Colonic mucosa (tissue), 4 donors: ENCODE results near the gene TTC7B. TPM values are rescaled to one million over a fixed set of nuclear protein-coding genes. Genes with fewer than 3 reads are reported as not detected.

Experiments used
- DNase-seq: peaks from one replicate; pipeline ENCODE4 v3.0.0-alpha.2; 2020
- H3K27ac ChIP-seq: fragments of 200-600 bp; one replicate; pipeline ENCODE4 v1.8.0; 2021
- H3K27me3 ChIP-seq: fragments of 200-600 bp; one replicate; pipeline ENCODE4 v1.8.0; 2021
- H3K36me3 ChIP-seq: fragments of 200-600 bp; one replicate; pipeline ENCODE4 v1.8.0; 2021
- H3K4me1 ChIP-seq: fragments of 200-600 bp; one replicate; pipeline ENCODE4 v1.8.0; 2021; ENCODE audit warnings: mild to moderate bottlenecking
- H3K4me3 ChIP-seq: fragments of 200-600 bp; one replicate; pipeline ENCODE4 v1.8.0; 2021
- H3K9ac ChIP-seq, 2 donors: one replicate each; pipeline ENCODE4 v1.7.0; 2013; ENCODE audit warnings: control low read depth in 2 of 2, low read depth in 2 of 2, low read length in 2 of 2
- H3K9me3 ChIP-seq: fragments of 200-600 bp; one replicate; pipeline ENCODE4 v1.8.0; 2021
- intact Hi-C: fragments of 100-400 bp; cut with DNase I; formaldehyde crosslinking; loops from one replicate; pipeline ENCODE4 v1.14.1; 2022
- total RNA-seq, 2 donors: library from RNA; stranded (reverse); fragmentation: NEBNext Ultra II Directional in 1 of 2; extraction: Animal tissue kit (Norgen Biotek cat#: 25700) in 1 of 2; gene quantifications; one replicate each; pipeline ENCODE4 v1.2.1, GENCODE V29; 2021
- TF ChIP-seq, protein P1 (sequence below): fragments of 200-600 bp; IDR thresholded peaks from one replicate; pipeline ENCODE4 v1.8.0; 2022; ENCODE audit warnings: antibody characterized with exemption, mild to moderate bottlenecking
- donor health status: healthy.
- donor health status: DM: no; HTN: no; CAD: no.
- donor health status: DM: no; HTN: no; CAD: no.

Gene TTC7B
- total RNA-seq, 2 donors from 2014 or later: 3.3 to 11.8 TPM

DNA sequence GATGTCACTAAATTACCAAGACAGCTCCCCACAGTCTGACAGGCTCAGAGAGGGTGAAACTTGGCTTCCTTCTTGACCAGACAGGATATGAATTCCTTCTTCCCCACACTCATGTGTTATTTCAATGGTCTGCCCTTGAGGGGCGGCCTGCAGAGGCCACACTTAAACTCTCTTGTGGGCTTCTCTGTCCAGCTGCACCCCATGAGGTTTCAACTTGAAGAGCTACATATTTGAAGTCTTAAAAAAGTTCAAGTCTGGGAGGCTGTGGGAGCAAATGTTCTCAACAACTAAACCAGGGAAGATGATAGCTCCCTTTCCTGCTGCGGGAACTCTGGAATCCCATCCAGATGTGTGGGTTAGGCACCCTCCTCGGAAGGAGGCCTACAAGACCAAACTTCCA is 98.3 kb downstream of the TTC7B start:
- Histone ChIP-seq H3K36me3 (no peaks in the 10 kb centered on the region), H3K4me3 (no peak overlapping the region), H3K9ac (no peak overlapping the region), H3K4me1 (no peaks in the 10 kb centered on the region), H3K9me3 (no peaks in the 10 kb centered on the region), H3K27me3 (no peaks in the 10 kb centered on the region), H3K27ac (no peak overlapping the region)
- no peak for DNase-seq
- intact Hi-C loops: no loop called here
- TF ChIP-seq, protein P1, sequence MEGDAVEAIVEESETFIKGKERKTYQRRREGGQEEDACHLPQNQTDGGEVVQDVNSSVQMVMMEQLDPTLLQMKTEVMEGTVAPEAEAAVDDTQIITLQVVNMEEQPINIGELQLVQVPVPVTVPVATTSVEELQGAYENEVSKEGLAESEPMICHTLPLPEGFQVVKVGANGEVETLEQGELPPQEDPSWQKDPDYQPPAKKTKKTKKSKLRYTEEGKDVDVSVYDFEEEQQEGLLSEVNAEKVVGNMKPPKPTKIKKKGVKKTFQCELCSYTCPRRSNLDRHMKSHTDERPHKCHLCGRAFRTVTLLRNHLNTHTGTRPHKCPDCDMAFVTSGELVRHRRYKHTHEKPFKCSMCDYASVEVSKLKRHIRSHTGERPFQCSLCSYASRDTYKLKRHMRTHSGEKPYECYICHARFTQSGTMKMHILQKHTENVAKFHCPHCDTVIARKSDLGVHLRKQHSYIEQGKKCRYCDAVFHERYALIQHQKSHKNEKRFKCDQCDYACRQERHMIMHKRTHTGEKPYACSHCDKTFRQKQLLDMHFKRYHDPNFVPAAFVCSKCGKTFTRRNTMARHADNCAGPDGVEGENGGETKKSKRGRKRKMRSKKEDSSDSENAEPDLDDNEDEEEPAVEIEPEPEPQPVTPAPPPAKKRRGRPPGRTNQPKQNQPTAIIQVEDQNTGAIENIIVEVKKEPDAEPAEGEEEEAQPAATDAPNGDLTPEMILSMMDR: no peak

DNA sequence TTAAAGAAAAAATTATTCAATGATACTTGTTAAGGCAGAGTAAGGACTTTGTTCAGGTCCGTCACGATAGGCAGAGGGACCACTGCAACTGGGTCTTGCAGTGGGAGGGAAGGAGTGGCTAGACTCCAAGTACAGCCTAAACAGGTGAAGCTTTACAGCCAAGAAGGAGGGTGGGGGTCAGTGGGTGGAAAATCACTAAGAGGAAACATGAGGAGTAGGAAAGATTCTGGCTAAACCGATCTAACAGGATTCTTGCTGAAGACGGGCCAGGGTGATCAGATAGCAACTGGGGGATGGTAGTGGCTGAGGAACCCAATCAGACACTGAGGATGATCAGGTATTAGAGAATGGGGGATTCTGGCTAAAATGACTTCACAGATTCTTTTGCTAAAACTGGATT is 100.2 kb downstream of the TTC7B start:
- TF ChIP-seq, protein P1: no peak
- H3K4me3 ChIP-seq: no peak overlapping the region
- no peaks in the 10 kb centered on the region for H3K4me1 ChIP-seq
- H3K9ac ChIP-seq: no peak overlapping the region
- no peak overlapping the region for H3K27ac ChIP-seq
- no peaks in the 10 kb centered on the region for H3K9me3 ChIP-seq
- no peaks in the 10 kb centered on the region for H3K27me3 ChIP-seq
- intact Hi-C loops: no loop called here
- H3K36me3 ChIP-seq: no peaks in the 10 kb centered on the region
- DNase-seq: no peak

DNA sequence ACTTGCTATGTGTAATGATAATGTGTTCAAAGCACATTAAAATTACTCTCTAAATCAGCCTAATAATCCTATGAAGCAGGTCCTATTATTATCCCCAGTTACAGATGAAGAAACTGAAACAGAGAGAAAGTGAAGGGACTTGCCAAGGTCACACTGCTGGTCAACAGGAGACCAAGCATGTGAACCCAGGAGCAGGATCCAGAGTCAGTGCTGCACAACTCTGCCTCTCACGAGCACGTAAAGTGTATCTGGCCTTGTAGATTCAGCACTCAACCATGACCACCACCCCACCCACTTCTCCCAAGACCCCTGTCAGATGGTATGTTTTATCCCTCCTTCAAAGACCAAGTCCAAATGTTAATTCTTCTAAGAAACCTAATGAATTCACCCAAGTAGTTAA is 100.7 kb downstream of the TTC7B start:
- H3K36me3 ChIP-seq: no peaks in the 10 kb centered on the region
- DNase-seq: no peak
- H3K9ac ChIP-seq: no peak overlapping the region
- H3K4me1 ChIP-seq: no peaks in the 10 kb centered on the region
- TF ChIP-seq, protein P1: no peak
- intact Hi-C loops: no loop called here
- H3K9me3 ChIP-seq: no peaks in the 10 kb centered on the region
- H3K27ac ChIP-seq: no peak overlapping the region
- no peaks in the 10 kb centered on the region for H3K27me3 ChIP-seq
- H3K4me3 ChIP-seq: no peak overlapping the region

DNA sequence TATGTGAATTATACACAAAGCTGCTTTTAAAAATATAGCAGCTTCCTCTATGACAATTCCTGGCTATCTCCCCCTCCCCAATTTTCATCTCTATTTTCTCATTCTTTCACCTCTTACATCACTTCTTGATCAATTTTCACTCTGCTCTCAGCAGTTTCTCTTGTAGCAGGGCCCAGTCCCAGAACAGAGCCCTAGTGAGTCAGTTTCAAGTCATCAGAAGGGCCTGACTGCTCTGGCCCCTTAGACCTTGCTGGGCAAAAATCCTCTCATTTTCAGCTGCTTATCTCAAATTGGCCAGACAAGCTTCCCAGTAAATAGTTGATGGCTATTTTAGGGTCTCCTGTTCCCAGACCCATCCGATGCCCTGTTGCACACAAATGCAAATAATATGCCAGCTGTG is 101.4 kb downstream of the TTC7B start:
- H3K36me3 ChIP-seq: no peaks in the 10 kb centered on the region
- TF ChIP-seq, protein P1: no peak
- no peak overlapping the region for H3K27ac ChIP-seq
- H3K9me3 ChIP-seq: no peaks in the 10 kb centered on the region
- no peak overlapping the region for H3K4me3 ChIP-seq
- no peaks in the 10 kb centered on the region for H3K4me1 ChIP-seq
- no peak for DNase-seq
- H3K27me3 ChIP-seq: no peaks in the 10 kb centered on the region
- H3K9ac ChIP-seq: no peak overlapping the region
- intact Hi-C loops: no loop called here

DNA sequence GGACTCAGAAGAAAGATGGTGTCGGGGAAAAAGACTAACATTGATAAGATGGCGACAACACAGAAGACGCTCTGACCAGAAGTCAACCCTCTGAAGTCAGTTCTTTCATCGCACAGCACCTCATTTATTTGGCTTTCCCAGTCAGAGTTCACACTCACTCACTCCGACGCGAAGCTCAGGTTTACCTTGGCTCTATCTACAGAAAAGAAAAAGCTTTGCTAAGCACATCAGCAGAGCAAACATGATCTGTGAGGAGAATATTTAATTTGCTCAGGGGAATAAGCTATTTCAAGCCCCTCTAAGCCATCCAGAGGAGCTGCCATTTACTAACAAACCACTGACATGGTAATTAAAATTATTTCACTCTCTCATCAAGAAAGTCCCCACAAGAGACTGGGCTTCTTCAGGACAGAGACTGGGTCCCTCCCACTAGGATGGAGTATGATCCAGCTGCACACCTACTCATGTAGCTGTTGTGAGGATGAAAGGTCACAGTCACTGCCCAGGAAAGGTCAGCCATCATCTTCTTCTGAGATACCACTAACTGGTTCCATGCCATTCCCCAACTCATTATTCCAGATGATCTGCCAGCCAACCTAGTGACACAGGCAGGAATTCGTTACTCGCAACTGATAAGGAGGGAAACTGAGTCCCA is 111.4 kb downstream of the TTC7B start:
- Histone ChIP-seq H3K36me3 (no peaks in the 10 kb centered on the region), H3K27me3 (no peaks in the 10 kb centered on the region), H3K4me3 (no peak overlapping the region), H3K27ac (no peak overlapping the region), H3K9ac (no peak overlapping the region), H3K4me1 (no peaks in the 10 kb centered on the region), H3K9me3 (no peaks in the 10 kb centered on the region)
- no peak for DNase-seq
- intact Hi-C loops: loop anchor here (5.0 kb wide), 1 partner anchor 403 kb away; no protein-coding TSS in a partner anchor
- TF ChIP-seq, protein P1: no peak
